ENCODE data around the gene FBLN1.

- TF ChIP-seq CTCF (IDR thresholded peaks at IDR 0.05) (no peak), EZH2 (IDR thresholded peaks at IDR 0.05; ENCODE audit: borderline replicate concordance, insufficient read depth, low read depth, low read length, poor library complexity, severe bottlenecking) (no peak)
Observed at GRCh38 chr22:45468872-45469271, 33.8 kb upstream of the FBLN1 start.

Measured in B cell (primary cell).